HG03520 (cell line): Measurements from ENCODE around the gene UNC119B.
"Not testable (repeated sequence)": the region's sequence is repeated elsewhere in the genome, so short reads cannot be mapped to it uniquely, and the experiment has no call there.

ENCODE experiments used
- ATAC-seq: cut with Tn5 transposase; IDR thresholded peaks from one replicate; pipeline ENCODE4 v1.9.1; 2021; ENCODE audit warnings: mild to moderate bottlenecking, moderate library complexity; ENCODE audit not compliant: unreplicated experiment

The UNC119B gene

GRCh38 chr12:120718055-120718454, 7.8 kb downstream of the UNC119B start:
- ATAC-seq = no peak

DNA sequence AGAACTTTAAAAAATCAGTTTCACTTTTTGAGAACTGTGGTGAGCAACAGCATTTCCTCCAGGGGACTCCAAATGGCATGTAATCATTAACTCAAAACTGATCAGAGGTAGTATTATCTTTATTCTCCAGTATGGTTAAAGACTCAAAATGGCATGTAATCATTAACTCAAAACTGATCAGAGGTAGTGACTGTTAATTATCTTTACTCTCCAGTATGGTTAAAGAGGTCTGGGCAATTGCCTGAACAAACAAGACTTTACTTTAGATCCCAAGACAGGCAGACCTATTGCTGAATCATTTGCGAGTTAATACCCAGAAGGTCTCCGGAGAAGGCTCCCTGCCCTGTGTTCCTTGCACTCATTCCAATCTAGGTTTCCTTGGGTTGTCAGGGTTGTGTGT, 8.8 kb downstream of the UNC119B start:
- ATAC-seq = no peak

DNA sequence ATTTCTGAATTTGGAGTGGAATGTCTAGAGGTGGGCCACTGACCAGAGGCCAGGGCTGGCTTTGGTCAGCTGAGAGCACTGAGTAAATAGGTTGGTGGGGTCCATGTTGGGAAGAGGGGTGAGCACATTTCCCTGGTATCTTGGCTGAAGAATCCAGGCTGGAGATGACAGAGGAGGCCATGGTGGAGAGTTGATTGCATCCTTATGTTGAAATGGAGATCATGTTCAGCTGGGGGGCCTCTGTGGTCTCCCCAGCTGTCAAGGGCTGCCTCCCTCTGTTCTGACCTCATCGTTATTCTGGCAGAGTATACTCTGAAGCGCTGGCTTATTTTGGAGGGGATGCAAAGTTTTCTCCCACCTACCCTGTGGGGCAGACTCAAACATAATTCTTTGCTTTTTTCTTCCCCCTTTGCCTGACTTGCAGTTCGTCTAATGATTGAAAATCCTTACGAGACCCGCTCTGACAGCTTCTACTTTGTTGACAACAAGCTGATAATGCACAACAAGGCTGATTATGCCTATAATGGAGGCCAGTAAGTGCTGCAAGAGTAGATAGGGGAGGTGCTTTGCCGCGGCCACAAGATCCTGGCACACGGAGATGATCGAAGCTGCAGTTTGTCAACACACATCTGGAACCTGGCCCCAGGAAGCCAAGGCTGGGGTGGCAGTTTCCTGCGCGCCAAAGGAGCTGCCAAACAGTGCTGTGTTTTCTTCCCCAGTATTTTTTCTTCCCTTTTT, 9.4 kb downstream of the UNC119B start:
- ATAC-seq = no peak

- no peak for ATAC-seq
Observed at GRCh38 chr12:120720234-120720986, 10.2 kb downstream of the UNC119B start.

DNA sequence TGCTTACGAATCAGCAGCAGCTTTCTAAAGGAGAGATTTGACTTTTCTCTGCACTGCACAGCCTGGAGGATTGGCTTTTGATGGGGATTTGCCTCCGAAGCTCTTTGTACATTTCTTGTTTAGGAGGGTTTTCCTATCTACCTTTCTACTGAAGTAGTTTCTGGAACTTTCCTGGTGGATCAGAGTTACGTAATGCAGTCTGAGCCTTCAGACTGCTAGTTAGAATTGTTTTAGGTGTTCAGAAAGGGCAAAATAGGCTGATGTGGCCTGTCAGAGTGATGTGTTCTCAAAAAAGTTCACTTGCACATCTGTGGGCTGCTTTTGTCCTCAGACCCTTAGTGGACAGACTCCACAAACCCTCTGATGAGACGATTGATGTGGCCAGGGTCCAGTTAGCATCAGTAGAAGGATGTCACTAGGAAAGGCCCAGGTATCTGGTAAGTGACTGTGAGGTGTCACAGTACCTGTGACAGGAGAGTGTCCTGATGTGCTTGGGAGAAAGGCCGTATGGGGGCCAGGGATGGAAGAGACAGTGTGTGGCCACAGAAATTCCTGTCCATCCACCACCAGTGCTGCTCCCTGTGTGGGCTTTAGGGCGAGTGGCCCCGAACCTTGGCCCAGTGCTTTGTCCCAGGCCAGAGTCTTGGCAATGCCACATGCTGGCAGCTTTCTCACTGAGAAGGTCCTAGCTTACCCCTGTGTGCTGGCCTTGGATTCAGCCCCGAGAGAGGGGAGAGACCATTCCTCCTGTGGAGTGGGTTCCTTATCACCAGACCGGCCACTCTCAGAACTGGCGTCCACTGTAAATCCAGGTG, 10.9 kb downstream of the UNC119B start:
- no peak for ATAC-seq

DNA sequence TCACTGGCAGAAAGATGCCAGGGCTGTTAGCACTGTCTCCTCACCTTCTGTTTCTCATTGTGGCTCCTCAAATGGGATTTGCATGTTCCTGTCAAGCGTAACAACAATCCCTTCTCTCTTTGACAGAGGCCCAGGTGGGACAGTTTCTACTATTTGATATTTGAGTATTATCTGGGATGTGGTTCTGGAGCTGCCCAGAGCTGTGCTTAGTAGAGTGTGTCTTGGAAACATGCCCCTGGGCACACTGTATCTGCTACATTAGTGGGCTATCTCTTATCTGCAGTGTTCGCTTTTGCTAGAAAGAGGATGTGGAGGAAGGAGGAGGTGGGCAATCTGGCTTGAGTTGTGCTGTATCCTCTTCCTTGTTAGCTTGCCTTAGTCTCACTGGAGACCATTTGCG, 11.6 kb downstream of the UNC119B start:
- ATAC-seq = no peak

DNA sequence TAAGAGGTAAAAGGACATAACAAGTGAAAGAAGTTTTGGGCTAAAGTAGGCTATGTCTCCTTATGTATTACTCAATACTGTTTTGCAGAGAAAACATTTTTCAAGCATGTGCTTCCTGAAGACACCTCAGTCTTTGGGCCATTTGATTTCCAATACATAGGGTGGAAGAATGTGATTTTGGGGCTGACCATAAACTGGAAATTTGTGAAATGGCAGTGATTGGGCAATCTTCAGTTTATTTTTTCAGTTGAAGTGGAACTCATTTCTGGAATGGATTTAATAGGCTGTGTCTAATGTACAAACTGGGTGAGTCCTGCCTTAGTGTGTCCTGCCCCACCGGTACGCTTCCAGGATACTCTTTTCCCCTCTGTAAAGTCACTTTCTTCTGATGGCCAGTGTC, 12.5 kb downstream of the UNC119B start:
- no peak for ATAC-seq

DNA sequence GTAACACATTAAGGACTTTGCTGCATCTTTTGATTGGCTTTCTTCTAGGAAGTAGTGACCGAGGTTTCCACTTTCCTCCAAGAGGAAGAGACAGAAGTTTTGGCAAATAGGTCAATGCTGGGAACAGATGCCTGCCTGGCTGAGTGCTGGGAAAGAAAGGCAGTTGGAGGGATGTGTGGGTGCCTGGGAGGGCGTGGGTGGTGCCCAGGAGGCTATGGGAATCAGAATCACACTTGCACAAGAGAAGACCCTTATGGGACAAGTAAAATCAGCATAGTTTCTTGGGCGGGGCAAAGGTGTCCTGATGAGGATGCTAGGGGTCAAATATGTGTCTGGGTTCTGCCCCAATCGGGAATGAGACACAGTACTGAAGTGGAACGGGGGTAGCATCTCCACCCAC, 14.5 kb downstream of the UNC119B start:
- no peak for ATAC-seq

GRCh38 chr12:120725151-120725658, 14.9 kb downstream of the UNC119B start:
- no peak for ATAC-seq

DNA sequence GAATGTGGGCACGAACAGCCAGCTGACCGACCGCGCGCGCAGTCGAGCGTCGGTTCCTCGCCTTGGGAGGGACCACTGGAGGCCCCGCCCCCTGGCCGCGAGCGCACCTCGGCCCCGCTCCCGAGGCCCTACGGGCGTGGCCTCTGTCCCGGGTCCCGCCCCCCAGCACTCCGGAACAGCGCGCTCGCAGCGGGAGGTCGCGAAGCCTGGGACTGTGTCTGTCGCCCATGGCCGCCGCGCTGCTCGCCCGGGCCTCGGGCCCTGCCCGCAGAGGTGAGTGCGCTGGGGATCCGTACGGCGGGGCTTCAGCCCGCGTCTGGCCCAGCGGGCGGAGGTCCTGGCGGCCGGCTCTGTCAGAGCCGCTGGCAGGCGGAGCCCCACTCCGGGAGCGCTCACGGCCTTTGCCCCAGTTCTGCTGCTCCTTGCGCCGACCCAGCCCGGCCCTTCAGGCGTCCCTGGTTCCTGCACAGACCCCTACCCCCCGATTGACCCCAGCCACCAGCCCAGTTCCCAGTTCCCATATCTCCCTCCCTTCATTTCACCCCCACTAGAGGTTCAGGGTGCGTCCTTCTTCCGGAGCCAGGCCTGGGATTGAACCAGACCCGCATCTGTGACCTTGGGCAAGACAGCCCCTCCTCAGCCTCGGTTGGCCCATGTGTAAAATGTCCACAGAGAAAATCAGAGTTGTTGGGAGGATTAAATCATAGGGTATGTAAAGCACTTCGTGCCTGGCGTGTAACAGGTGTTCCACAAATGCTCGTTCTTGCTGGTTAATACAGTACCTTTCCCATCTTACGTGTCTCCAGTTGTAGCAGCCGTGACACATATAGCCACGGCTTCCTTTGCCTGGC, 15.6 kb downstream of the UNC119B start, which contains the start of gene ACADS:
TSS of gene ACADS (plus strand) at position 168 of the 851 bp plus-strand sequence. CDS start at position 228, 60 bp downstream.
- peak; percentile 95 for ATAC-seq

DNA sequence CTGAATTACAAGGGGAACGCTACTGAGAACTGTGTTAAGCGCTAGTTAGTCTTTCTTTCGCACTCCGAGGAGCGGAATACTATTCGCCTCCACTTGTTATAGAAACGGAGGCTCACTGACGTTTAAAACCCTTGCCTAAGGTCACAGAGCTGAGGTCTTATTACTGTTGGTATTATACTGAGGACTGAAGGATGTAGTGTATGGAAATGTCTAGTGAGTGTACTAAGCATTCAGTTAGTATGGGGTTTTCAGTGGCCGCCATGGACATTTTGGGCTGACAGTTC, 16.2 kb downstream of the UNC119B start:
- ATAC-seq = no peak

- no peak for ATAC-seq
Observed at GRCh38 chr12:120726961-120727360, 16.7 kb downstream of the UNC119B start.

DNA sequence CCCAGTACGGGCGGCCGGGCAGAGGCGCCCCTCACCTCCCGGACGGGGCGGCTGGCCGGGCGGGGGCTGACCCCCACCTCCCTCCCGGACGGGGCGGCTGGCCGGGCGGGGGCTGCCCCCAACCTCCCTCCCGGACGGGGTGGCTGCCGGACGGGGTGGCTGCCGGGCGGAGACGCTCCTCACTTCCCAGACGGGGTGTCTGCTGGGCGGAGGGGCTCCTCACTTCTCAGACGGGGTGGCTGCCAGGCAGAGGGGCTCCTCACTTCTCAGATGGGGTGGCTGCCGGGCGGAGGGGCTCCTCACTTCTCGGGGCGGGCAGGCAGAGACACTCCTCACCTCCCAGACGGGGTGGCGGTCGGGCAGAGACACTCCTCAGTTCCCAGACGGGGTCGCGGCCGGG, 21.9 kb downstream of the UNC119B start:
- ATAC-seq = not testable (repeated sequence)

DNA sequence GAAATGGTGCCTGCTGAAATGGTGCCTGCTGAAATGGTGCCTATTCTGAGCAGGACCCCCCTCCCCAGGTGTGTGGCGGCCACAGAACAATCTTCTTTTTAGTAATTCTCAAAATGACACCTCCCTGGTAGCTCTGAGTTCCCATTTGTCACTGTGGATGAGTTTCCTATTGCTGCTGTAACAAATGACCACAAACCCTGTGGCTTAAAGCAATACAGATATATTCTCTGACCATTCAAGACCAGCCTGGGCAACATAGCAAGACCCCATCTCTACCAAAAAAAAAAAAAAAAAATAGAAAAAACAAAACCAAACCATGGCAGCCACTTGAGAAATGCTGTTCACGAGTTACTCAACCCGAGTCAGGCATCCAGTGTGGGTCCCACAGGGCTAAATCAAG, 23.3 kb downstream of the UNC119B start:
- ATAC-seq = no peak

GRCh38 chr12:120734210-120734609, 24.0 kb downstream of the UNC119B start:
- ATAC-seq = no peak

DNA sequence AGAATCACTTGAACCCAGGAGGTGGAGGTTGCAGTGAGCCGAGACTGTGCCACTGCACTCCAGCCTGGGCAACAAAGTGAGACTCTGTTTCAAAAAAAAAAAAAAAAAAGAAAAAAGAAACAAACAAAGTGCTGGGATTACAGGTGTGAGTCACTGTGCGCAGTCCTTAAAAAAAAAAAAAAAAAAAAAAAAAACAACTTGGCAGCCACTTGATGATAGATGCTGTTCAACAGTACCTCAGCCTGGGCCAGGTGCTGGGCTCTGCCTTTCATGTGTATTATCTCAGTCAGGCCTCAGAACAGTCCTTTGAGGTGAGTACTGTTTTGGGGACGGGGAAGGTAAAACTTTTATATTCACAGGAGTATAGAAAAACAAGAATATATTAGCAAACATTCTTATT, 24.9 kb downstream of the UNC119B start:
- ATAC-seq = no peak

DNA sequence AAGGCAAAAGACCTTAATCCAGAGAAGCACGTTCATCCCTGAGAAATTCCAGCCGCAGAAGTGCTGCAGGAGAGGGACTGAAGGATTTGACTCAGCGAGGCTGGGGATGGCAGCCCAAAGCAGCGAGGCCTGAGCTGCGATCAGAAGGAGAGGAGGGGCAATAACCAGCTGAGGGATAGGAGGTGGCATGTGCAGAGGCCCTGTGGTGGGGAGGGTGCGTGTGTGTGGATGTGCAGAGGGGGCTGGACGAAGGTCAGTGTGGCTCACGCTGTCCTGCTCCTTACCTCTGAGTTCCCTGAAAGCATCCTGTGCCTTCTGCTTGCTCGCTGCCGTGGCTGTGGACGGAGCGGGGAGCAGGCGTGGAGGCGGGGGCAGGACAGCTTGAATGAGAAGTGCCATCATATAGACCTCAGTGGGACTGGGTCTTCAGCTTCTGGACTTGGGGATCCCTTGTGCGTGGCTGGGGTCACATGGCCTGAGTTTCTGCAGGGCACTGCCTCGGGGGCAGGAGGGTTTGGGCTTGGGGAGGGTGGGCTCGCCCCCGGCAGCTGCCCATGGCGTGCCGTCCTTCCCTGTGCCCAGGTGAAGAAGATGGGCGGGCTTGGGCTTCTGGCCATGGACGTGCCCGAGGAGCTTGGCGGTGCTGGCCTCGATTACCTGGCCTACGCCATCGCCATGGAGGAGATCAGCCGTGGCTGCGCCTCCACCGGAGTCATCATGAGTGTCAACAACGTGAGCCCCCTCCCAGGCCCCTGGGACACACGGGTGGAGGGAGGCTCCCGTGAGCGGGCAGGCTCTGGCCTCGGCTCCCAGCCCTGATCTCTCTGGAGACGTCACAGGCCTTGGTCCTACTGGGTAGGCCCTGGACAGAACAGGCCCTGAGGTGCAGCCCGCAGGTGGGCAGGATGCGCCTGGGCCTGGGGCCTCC, 26.4 kb downstream of the UNC119B start:
- no peak for ATAC-seq

DNA sequence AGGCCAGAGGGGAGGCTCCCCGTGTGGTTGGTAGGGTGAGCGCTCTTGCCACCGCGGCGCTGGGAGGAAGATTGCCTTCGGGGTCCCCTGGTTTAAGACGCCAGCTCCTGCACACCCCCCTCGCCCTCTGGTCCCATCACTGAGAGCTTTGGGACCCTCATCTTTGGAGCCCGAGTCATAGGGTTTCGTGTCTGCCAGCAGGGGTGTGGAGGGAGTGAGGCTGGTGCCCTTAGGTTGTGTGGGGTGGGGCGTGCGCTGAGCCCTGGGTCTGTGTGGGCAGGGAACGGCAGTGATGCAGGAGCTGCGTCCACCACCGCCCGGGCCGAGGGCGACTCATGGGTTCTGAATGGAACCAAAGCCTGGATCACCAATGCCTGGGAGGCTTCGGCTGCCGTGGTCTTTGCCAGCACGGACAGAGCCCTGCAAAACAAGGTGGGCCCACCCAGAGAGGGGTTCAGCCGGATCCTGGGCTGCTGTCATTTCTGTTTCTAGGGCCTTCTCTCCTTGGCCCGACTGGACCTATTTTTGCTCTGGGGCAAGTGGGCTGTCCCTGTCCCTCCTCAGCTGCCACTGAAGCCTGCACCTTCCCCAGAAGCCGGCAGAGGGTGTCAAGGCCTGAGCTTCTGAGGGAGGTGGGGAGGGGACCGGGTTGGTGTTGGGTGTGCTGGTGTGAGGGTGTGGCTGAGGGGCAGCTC, 27.4 kb downstream of the UNC119B start:
- ATAC-seq = no peak
